ENCODE measurements around the gene ABCB6.

Gene ABCB6

DNA sequence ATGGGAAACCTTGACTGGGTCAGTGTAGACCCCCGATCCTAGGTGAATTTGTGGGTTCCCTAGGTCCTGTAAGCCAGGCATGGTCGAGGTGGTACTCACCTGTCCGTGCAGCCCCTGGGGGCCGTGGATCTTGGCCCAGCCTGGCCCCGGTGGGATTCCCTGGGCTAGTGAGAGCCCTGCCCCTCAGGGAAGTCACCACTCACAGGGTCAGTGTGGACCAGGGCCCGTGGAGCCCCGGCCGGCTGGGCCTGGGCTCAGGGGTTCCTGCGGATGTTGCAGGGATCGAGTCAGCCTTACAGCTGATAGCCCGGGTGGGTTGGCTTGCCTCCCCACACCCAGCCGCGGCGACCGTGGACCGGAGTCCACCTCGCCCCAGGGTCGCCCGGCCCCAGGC is 10.2 kb upstream of the ABCB6 start:
- no peak for DNase-seq (ENCODE audit: low read depth)
- TF ChIP-seq, protein P1, sequence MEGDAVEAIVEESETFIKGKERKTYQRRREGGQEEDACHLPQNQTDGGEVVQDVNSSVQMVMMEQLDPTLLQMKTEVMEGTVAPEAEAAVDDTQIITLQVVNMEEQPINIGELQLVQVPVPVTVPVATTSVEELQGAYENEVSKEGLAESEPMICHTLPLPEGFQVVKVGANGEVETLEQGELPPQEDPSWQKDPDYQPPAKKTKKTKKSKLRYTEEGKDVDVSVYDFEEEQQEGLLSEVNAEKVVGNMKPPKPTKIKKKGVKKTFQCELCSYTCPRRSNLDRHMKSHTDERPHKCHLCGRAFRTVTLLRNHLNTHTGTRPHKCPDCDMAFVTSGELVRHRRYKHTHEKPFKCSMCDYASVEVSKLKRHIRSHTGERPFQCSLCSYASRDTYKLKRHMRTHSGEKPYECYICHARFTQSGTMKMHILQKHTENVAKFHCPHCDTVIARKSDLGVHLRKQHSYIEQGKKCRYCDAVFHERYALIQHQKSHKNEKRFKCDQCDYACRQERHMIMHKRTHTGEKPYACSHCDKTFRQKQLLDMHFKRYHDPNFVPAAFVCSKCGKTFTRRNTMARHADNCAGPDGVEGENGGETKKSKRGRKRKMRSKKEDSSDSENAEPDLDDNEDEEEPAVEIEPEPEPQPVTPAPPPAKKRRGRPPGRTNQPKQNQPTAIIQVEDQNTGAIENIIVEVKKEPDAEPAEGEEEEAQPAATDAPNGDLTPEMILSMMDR (IDR thresholded peaks at IDR 0.05; ENCODE audit: control insufficient read depth, insufficient read depth, low read depth, low read length, missing control alignments) = no peak
- H3K4me3 ChIP-seq (ENCODE audit: control insufficient read depth, low read depth, low read length) = peak overlapping the region; percentile 86

DNA sequence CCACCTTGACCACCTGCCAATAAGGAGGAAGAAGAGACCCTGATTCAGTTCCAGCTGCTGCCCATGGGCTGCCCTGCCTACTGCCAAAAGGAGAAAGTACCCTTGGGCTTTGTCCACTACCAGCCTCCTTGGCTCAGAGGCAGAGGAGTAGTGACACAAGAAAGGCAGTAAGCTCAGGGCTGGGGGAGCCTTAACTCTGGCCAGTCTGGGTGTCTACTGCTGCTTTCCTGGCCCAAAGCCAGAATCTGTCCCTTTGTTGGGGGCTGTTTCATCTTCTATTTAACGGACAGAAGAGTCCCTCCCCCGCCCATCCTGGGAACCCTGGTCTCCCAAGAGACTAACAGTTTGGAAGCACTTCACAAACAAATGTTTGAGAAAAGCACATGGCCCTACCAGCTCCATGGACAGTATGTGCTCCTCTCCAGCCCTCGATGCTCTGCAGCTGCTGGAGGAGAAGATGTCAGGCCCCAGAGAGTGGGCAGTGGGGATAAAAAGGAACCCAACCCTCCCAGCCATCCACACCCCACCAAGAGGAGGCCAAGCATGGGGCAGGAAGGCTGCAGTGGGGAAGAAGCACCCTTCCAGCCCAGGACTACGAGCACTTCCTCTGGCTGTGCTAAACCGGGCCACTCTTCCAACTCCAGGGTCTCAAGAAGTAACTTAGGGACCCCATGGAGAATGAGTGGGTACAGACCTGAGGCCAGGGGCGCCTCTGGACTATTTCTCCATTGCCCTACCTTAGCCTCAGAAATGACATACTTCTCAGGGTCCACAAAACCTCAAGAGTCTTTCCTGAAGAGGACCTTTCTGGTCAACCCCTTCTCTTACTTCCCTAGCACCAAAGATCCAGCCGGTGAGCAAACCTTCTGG is 9.5 kb upstream of the ABCB6 start:
- TF ChIP-seq, protein P1 (IDR thresholded peaks at IDR 0.05; ENCODE audit: control insufficient read depth, insufficient read depth, low read depth, low read length, missing control alignments) = no peak
- H3K4me3 ChIP-seq (ENCODE audit: control insufficient read depth, low read depth, low read length) = peak overlapping the region; percentile 86
- no peak for DNase-seq (ENCODE audit: low read depth)

DNA sequence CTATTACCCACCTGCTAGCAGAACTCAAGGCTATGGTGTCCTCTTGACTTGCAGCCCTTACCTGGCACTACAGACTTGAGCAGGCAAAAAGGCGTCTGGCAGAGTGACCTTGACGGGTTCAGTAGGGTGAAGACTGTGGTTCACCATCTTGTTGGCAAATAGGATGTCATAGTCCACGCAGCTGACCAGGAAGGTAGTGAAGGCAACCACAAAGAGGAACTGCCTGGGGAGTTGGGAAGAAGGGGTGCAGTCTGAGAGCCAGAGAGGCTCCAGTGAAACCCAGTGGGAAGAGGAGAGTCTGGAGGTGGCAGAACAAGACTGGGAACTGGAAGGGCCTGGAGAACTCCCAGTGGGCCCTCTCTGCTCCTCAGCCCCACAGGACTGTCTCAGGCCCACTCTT is 6.6 kb upstream of the ABCB6 start:
- DNase-seq (ENCODE audit: low read depth) = no peak
- no peak overlapping the region for H3K4me3 ChIP-seq (ENCODE audit: control insufficient read depth, low read depth, low read length)
- TF ChIP-seq, protein P1 (IDR thresholded peaks at IDR 0.05; ENCODE audit: control insufficient read depth, insufficient read depth, low read depth, low read length, missing control alignments) = no peak

DNA sequence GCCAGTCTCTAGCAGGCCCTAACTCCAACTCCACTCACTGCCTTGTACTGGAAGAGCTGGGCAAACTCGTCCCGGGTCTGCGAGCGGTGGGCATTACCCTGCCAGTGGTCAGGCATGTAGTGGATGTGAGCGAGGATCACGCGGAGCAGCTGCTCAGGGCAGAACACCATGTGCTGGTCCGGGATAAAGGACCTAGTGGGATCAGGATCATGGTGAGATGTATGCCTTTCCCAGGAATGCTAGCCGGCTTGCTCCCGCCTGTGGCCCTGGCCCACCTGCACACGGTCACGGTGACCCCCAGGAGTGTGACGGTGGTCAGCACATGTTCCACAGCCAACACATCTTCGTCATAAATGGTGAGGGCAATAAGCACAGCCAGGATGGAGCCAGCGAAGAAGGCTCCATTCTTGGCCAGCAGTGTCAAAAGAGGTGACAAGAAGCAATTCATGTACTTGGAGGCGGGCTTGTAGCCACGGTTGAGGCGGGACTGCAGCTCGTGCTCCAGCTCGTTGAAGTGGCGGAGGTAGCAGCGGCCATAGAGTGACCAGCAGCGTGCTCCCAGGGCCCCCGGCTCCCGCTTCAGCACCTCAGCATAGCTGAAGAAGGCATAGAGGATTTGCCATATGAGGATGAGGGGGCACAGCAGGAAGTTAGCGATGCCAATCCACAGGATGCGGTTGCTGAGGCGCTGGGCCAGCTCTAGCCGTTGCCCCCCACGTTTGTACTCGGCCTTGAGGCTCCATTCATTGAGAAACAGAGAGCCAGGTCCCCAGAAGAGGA is 5.3 kb upstream of the ABCB6 start:
- TF ChIP-seq, protein P1 (IDR thresholded peaks at IDR 0.05; ENCODE audit: control insufficient read depth, insufficient read depth, low read depth, low read length, missing control alignments) = no peak
- no peak overlapping the region for H3K4me3 ChIP-seq (ENCODE audit: control insufficient read depth, low read depth, low read length)
- DNase-seq (ENCODE audit: low read depth) = no peak

DNA sequence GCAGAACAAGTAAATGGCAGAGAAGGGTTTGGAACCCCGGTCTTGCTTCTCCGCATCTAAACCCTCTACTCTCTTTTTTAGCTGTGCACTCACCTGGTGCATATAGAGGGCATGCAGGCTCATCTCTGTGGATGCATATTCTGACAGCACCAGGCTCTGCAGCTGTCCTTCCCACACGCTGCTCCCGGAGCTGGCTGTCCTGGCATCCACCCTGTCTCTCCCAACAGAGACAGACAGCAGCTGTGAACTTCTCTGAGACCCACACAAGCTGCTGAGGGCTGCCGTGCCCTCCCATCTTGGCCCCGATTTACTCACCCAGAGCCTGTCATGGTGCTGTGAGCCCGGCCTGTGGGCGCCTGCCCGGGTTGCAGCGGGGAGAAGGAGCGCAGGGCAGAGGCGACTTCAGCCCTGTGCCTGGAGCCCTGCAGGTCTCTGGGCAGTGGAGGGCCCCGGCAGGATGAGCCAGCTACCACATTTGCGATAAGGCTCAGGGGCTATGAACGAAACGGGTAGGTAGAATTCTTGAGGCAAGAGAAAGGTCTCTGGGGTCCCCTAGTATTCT is 3.3 kb upstream of the ABCB6 start:
- H3K4me3 ChIP-seq (ENCODE audit: control insufficient read depth, low read depth, low read length) = no peak overlapping the region
- TF ChIP-seq, protein P1 (IDR thresholded peaks at IDR 0.05; ENCODE audit: control insufficient read depth, insufficient read depth, low read depth, low read length, missing control alignments) = no peak
- no peak for DNase-seq (ENCODE audit: low read depth)

DNA sequence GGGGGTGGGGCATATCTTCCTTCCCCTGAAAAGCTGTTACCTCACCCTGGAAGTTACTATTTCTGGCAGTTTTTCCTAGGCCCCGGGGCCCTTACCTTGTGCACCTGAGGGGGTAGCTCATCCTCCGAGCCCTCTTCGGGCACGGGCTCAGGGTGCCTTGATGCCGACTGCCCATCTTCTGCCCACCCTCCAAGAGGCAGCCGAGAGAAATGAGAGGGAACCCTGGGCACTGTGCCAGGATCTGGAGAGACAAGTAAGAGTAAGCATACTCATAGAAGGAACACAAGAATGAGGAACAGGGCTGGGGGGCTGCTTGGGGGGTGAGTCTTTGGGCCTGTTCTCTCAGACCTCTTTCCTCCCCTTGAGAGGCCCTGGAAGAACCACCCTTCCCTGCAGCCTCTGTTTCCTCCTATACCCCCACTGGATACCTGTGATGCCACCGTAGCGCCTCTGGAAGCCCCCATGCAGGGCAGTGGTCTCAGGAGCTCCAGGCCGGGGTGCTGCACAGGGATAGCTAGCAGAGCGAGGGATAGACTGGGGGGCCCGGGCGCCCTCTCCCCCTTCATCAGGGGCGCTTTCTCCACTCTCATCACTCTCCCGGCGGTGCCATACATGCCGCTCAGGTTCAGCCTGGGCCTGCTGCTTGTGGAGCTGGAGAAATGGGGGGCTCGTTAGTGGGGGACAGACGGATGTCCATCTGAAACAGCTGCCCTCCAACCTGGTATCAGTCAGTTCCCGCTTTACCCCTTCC is 2.1 kb upstream of the ABCB6 start:
- TF ChIP-seq, protein P1 (IDR thresholded peaks at IDR 0.05; ENCODE audit: control insufficient read depth, insufficient read depth, low read depth, low read length, missing control alignments) = no peak
- no peak overlapping the region for H3K4me3 ChIP-seq (ENCODE audit: control insufficient read depth, low read depth, low read length)
- no peak for DNase-seq (ENCODE audit: low read depth)

Measured in AG09309 (cell line).